ENCODE results near the gene TBX6. TPM values are rescaled to one million over a fixed set of nuclear protein-coding genes. Genes with fewer than 3 reads are reported as not detected.
"Not testable (repeated sequence)": the region's sequence is repeated elsewhere in the genome, so short reads cannot be mapped to it uniquely, and the experiment has no call there.

TBX6 gene
- total RNA-seq, 1 donor, result 0.10 TPM

- H3K9me3 ChIP-seq (ENCODE audit: low read depth, low read length), result no peaks in the 10 kb centered on the region
- peaks cover 38% of the 10 kb centered on the region for H3K4me1 ChIP-seq (ENCODE audit: insufficient read depth, low read length)
- no peaks in the 10 kb centered on the region for H3K27me3 ChIP-seq (ENCODE audit: insufficient read depth, low read length)
- H3K4me3 ChIP-seq (ENCODE audit: low read length), result no peak overlapping the region
Measured at GRCh38 chr16:30119428-30119827, 27.7 kb upstream of the TBX6 start.

- no peak overlapping the region for H3K4me3 ChIP-seq (ENCODE audit: low read length)
- no peaks in the 10 kb centered on the region for H3K27me3 ChIP-seq (ENCODE audit: insufficient read depth, low read length)
- no peaks in the 10 kb centered on the region for H3K9me3 ChIP-seq (ENCODE audit: low read depth, low read length)
- peaks cover 26% of the 10 kb centered on the region for H3K4me1 ChIP-seq (ENCODE audit: insufficient read depth, low read length)
Measured at GRCh38 chr16:30117768-30118167, 26.0 kb upstream of the TBX6 start.

- Histone ChIP-seq H3K9me3 (ENCODE audit: low read depth, low read length) (no peaks in the 10 kb centered on the region), H3K27me3 (ENCODE audit: insufficient read depth, low read length) (no peaks in the 10 kb centered on the region), H3K4me3 (ENCODE audit: low read length) (no peak overlapping the region), H3K4me1 (ENCODE audit: insufficient read depth, low read length) (peaks cover 14% of the 10 kb centered on the region)
Measured at GRCh38 chr16:30116291-30117207, 24.8 kb upstream of the TBX6 start.

- no peaks in the 10 kb centered on the region for H3K9me3 ChIP-seq (ENCODE audit: low read depth, low read length)
Measured at GRCh38 chr16:30115238-30115637, 23.5 kb upstream of the TBX6 start.

DNA sequence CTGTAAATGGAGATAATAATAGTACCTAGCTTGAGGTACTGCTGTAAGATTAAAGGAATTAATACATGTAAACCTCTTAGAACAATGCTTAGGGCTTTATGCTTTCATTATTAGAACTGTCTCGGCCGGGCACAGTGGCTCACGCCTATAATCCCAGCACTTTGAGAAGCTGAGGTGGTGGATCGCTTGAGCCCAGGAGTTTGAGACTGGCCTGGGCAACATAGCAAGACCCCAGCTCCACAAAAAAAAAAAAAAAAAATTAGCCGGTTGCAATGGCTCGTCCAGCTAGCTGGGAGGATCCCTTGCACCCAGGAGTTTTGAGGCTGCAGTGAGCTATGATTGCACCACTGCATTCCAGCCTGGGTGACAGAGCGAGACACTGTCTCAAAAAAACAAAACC lies 23.1 kb upstream of the TBX6 start:
- H3K27me3 ChIP-seq (ENCODE audit: insufficient read depth, low read length); H3K4me3 ChIP-seq (ENCODE audit: low read length); H3K9me3 ChIP-seq (ENCODE audit: low read depth, low read length); H3K4me1 ChIP-seq (ENCODE audit: insufficient read depth, low read length): not testable (repeated sequence)

More at GRCh38 chr16:30115238-30115637, 23.5 kb upstream of the TBX6 start:
- Histone ChIP-seq H3K4me3 (ENCODE audit: low read length) (no peak overlapping the region), H3K4me1 (ENCODE audit: insufficient read depth, low read length) (peaks cover 3% of the 10 kb centered on the region), H3K27me3 (ENCODE audit: insufficient read depth, low read length) (no peaks in the 10 kb centered on the region)

DNA sequence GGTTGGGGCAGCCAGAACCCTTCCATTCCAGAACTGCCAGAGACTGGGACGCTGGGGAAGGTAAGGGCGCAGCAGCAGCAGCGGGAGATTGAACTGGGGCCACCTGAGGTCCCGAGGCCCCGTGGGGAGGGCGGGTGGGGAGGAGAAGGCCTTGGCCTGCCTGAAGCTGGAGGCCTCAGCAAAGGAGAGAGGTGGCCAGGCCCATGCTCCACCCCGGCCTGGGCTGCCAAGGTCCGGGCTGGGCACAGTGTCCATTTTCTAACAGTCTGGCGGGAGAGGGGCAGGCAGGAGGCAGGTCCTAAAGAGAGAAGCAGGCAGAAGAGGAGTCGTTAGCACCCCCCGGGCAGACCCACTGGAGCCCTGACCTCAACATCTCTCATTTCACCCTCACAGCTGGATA lies 22.7 kb upstream of the TBX6 start:
- Histone ChIP-seq H3K9me3 (ENCODE audit: low read depth, low read length) (no peaks in the 10 kb centered on the region), H3K4me3 (ENCODE audit: low read length) (no peak overlapping the region), H3K4me1 (ENCODE audit: insufficient read depth, low read length) (no peaks in the 10 kb centered on the region), H3K27me3 (ENCODE audit: insufficient read depth, low read length) (no peaks in the 10 kb centered on the region)

- no peaks in the 10 kb centered on the region for H3K4me1 ChIP-seq (ENCODE audit: insufficient read depth, low read length)
- no peaks in the 10 kb centered on the region for H3K27me3 ChIP-seq (ENCODE audit: insufficient read depth, low read length)
- no peaks in the 10 kb centered on the region for H3K9me3 ChIP-seq (ENCODE audit: low read depth, low read length)
- H3K4me3 ChIP-seq (ENCODE audit: low read length), result no peak overlapping the region
Measured at GRCh38 chr16:30113711-30114333, 22.1 kb upstream of the TBX6 start.

DNA sequence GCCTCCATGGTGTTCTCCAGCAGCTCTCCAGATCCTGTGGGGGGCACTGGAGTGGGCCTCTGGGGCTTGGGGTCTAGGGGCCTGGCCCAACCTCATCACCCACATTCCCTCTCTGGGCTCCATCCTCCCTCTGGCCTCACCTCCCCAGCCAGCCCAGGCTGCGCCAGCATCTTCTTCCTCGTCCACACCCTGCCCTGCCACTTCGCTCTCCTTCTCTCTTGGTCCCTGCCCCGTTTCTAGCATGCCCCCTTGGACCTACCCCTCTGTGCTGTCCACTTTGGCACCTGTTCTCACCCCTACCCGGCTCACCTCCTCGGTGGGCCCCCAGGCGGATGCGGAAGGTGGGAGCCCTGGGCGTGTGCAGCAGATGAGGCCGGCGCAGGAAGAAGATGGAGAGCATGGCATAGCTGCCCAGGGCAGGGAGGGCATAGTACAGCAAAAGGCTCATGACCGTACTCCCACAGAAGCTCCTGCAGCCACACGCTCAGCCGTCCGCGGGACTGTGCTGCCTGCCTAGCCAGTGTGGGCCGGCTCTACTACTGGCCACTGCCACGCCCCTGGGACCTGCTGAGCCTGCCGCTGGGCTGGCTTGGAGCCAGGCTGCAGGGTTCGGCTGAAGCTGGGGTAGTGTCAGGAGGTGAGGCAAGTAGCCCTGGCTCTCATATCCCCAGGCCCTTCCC lies 21.4 kb upstream of the TBX6 start, which contains the start of gene GDPD3:
Gene GDPD3 (minus strand): TSS at position 507 of the 680 bp plus-strand sequence. CDS start 59 bp downstream, at position 448.
- Histone ChIP-seq H3K27me3 (ENCODE audit: insufficient read depth, low read length) (no peaks in the 10 kb centered on the region), H3K9me3 (ENCODE audit: low read depth, low read length) (no peaks in the 10 kb centered on the region), H3K4me3 (ENCODE audit: low read length) (no peak within 1 kb of the TSS), H3K4me1 (ENCODE audit: insufficient read depth, low read length) (no peaks in the 10 kb centered on the region)

- H3K4me3 ChIP-seq (ENCODE audit: low read length), result no peak overlapping the region
- H3K9me3 ChIP-seq (ENCODE audit: low read depth, low read length), result no peaks in the 10 kb centered on the region
- H3K27me3 ChIP-seq (ENCODE audit: insufficient read depth, low read length), result no peaks in the 10 kb centered on the region
- no peaks in the 10 kb centered on the region for H3K4me1 ChIP-seq (ENCODE audit: insufficient read depth, low read length)
Measured at GRCh38 chr16:30112197-30113030, 20.7 kb upstream of the TBX6 start.

DNA sequence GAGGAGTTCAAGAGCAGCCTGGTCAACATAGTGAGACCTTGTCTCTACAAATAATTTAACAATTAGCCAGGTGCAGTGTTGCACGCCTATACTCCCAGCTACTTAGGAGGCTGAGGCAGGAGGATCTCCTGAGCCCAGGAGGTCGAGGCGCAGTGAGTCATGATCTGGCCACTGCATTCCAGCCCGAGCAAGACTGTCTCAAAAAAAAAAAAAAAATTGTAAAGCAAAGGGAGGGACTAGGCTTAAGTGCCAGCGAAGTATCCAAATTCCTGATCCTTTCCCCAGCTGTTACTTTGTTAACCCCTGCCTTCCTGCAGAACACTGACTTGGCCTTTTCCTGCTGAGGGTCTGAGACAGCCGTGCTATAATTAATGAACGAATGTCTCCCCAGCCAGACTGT lies 18.9 kb upstream of the TBX6 start:
- Histone ChIP-seq H3K27me3 (ENCODE audit: insufficient read depth, low read length) (no peaks in the 10 kb centered on the region), H3K4me3 (ENCODE audit: low read length) (no peak overlapping the region)

GRCh38 chr16:30108059-30108850 lies 16.5 kb upstream of the TBX6 start:
- H3K9me3 ChIP-seq (ENCODE audit: low read depth, low read length), result no peaks in the 10 kb centered on the region
- H3K4me1 ChIP-seq (ENCODE audit: insufficient read depth, low read length), result no peaks in the 10 kb centered on the region
- no peaks in the 10 kb centered on the region for H3K27me3 ChIP-seq (ENCODE audit: insufficient read depth, low read length)
- H3K4me3 ChIP-seq (ENCODE audit: low read length), result no peak overlapping the region

More for the DNA sequence above, 18.9 kb upstream of the TBX6 start:
- Histone ChIP-seq H3K9me3 (ENCODE audit: low read depth, low read length) (no peaks in the 10 kb centered on the region), H3K4me1 (ENCODE audit: insufficient read depth, low read length) (no peaks in the 10 kb centered on the region)

- H3K4me1 ChIP-seq (ENCODE audit: insufficient read depth, low read length), result no peaks in the 10 kb centered on the region
- H3K27me3 ChIP-seq (ENCODE audit: insufficient read depth, low read length), result no peaks in the 10 kb centered on the region
- H3K4me3 ChIP-seq (ENCODE audit: low read length), result no peak overlapping the region
- peaks cover 6% of the 10 kb centered on the region for H3K9me3 ChIP-seq (ENCODE audit: low read depth, low read length)
Measured at GRCh38 chr16:30104492-30104891, 12.8 kb upstream of the TBX6 start.

GRCh38 chr16:30104090-30104489 lies 12.4 kb upstream of the TBX6 start:
- Histone ChIP-seq H3K9me3 (ENCODE audit: low read depth, low read length) (peaks cover 6% of the 10 kb centered on the region), H3K4me3 (ENCODE audit: low read length) (no peak overlapping the region), H3K27me3 (ENCODE audit: insufficient read depth, low read length) (no peaks in the 10 kb centered on the region), H3K4me1 (ENCODE audit: insufficient read depth, low read length) (no peaks in the 10 kb centered on the region)

Data from mononuclear cell (primary cell).